Panc1 (cell line): ENCODE results near the gene HTR3E.

ENCODE experiments used
- POLR2AphosphoS5 ChIP-seq: IDR thresholded peaks from 2 replicates; pipeline ENCODE4 v1.6.1; 2012; ENCODE audit warnings: mild to moderate bottlenecking, low read depth, low read length, moderate library complexity
- SIN3A ChIP-seq: IDR thresholded peaks from 2 replicates; pipeline ENCODE4 v1.6.1; 2012; ENCODE audit warnings: low read depth, mild to moderate bottlenecking, low read length, moderate library complexity, borderline replicate concordance; ENCODE audit not compliant: insufficient read depth
- TCF7L2 ChIP-seq: IDR thresholded peaks from 2 replicates; pipeline ENCODE4 v1.6.1; 2011; ENCODE audit warnings: mild to moderate bottlenecking, low read depth, low read length, inconsistent platforms
- TF ChIP-seq, protein P1 (sequence below): fragments of 450-650 bp; IDR thresholded peaks from 2 replicates; pipeline ENCODE4 v1.5.1; 2017; ENCODE audit warnings: mild to moderate bottlenecking

DNA sequence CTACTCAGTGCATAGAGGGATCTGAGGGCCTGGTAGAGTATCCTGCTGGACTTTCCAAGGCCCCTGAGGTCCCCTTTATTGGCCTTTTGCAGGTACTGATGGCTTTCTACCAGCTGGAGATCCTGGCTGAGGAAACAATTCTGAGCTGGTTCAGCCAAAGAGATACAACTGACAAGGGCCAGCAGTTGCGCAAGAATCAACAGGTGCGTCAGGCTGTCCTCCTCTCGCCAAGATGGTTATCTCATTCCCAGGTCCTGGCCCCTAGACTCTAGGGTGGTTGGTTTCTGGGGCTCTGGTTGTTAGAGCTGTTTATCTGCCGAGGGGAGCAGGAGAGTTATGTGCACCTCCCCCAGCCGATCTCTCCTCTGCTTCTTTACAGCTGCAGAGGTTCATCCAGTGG, 47.6 kb downstream of the HTR3E start:
- TF ChIP-seq, protein P1, sequence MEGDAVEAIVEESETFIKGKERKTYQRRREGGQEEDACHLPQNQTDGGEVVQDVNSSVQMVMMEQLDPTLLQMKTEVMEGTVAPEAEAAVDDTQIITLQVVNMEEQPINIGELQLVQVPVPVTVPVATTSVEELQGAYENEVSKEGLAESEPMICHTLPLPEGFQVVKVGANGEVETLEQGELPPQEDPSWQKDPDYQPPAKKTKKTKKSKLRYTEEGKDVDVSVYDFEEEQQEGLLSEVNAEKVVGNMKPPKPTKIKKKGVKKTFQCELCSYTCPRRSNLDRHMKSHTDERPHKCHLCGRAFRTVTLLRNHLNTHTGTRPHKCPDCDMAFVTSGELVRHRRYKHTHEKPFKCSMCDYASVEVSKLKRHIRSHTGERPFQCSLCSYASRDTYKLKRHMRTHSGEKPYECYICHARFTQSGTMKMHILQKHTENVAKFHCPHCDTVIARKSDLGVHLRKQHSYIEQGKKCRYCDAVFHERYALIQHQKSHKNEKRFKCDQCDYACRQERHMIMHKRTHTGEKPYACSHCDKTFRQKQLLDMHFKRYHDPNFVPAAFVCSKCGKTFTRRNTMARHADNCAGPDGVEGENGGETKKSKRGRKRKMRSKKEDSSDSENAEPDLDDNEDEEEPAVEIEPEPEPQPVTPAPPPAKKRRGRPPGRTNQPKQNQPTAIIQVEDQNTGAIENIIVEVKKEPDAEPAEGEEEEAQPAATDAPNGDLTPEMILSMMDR = no peak
- TF ChIP-seq TCF7L2 (no peak), POLR2AphosphoS5 (no peak), SIN3A (no peak)
